Neuronal stem cell (in vitro differentiated cells): ENCODE measurements around the gene ITGA11.

ENCODE experiments used
- DNase-seq: peaks from one replicate; pipeline ENCODE4 v3.0.0-alpha.2; 2013; ENCODE audit warnings: low spot score
- H2AFZ ChIP-seq: one replicate; pipeline ENCODE4 v1.6.1; 2013; ENCODE audit warnings: mild to moderate bottlenecking, low read length, inconsistent platforms
- H2AK5ac ChIP-seq: 2 replicates; pipeline ENCODE4 v1.6.1; 2013; ENCODE audit warnings: low read depth, mild to moderate bottlenecking, inconsistent platforms, low read length, moderate library complexity, mixed read lengths
- H2BK120ac ChIP-seq: 2 replicates; pipeline ENCODE4 v1.6.1; 2013; ENCODE audit warnings: low read depth, mild to moderate bottlenecking, inconsistent platforms, low read length, moderate library complexity, mixed read lengths
- H2BK12ac ChIP-seq: one replicate; pipeline ENCODE4 v1.6.1; 2013; ENCODE audit warnings: low read length, inconsistent platforms
- H2BK15ac ChIP-seq: 2 replicates; pipeline ENCODE4 v1.6.1; 2013; ENCODE audit warnings: mild to moderate bottlenecking, low read length, inconsistent platforms, mixed read lengths
- H2BK5ac ChIP-seq: one replicate; pipeline ENCODE4 v1.6.1; 2013; ENCODE audit warnings: inconsistent platforms, mild to moderate bottlenecking, low read length, moderate library complexity
- H3K14ac ChIP-seq: one replicate; pipeline ENCODE4 v1.6.1; 2013; ENCODE audit warnings: low read length, inconsistent platforms
- H3K18ac ChIP-seq: 2 replicates; pipeline ENCODE4 v1.6.1; 2013; ENCODE audit warnings: low read length, inconsistent platforms
- H3K23ac ChIP-seq: 2 replicates; pipeline ENCODE4 v1.6.1; 2013; ENCODE audit warnings: low read depth, mild to moderate bottlenecking, mixed read lengths, low read length, inconsistent platforms; ENCODE audit not compliant: poor library complexity
- H3K27ac ChIP-seq: replicated peaks from 3 replicates; pipeline ENCODE4 v1.5.1; 2013; ENCODE audit warnings: low read length, inconsistent platforms
- H3K27me3 ChIP-seq, 3 experiments: 2 replicates each; pipeline ENCODE4 v1.6.1; 2013; ENCODE audit warnings: low read length in 3 of 3, mild to moderate bottlenecking in 2 of 3, inconsistent platforms in 1 of 3, low read depth in 1 of 3, mixed read lengths in 1 of 3, moderate library complexity in 1 of 3; ENCODE audit not compliant: control insufficient read depth in 3 of 3, insufficient read depth in 3 of 3
- H3K36me3 ChIP-seq, 2 donors: replicated peaks in 1 of 2; 2 replicates each; pipeline ENCODE4 v1.6.1; 2013; ENCODE audit warnings: low read length in 2 of 2; ENCODE audit not compliant: control insufficient read depth in 2 of 2, insufficient read depth in 2 of 2
- H3K4ac ChIP-seq: 2 replicates; pipeline ENCODE4 v1.6.1; 2013; ENCODE audit warnings: inconsistent platforms, mild to moderate bottlenecking, low read length, moderate library complexity
- H3K4me1 ChIP-seq, 2 donors: 1 replicate in 1 of 2; 2 replicates in 1 of 2; pipeline ENCODE4 v1.6.1; 2013; ENCODE audit warnings: low read length in 2 of 2, low read depth in 1 of 2; ENCODE audit not compliant: control insufficient read depth in 2 of 2, insufficient read depth in 1 of 2
- H3K4me2 ChIP-seq: one replicate; pipeline ENCODE4 v1.6.1; 2013; ENCODE audit warnings: mild to moderate bottlenecking, low read length, inconsistent platforms; ENCODE audit not compliant: insufficient read depth, poor library complexity, severe bottlenecking
- H3K4me3 ChIP-seq, 2 donors: 2 replicates each; pipeline ENCODE4 v1.5.1; 2013; ENCODE audit warnings: low read length in 2 of 2, mild to moderate bottlenecking in 2 of 2, inconsistent platforms in 1 of 2, moderate library complexity in 1 of 2
- H3K79me1 ChIP-seq: one replicate; pipeline ENCODE4 v1.6.1; 2013; ENCODE audit warnings: low read depth, mild to moderate bottlenecking, inconsistent platforms, low read length, moderate library complexity
- H3K9ac ChIP-seq: one replicate; pipeline ENCODE4 v1.6.1; 2013; ENCODE audit warnings: mild to moderate bottlenecking, low read depth, low read length, inconsistent platforms; ENCODE audit not compliant: poor library complexity
- H3K9me3 ChIP-seq, 2 donors: replicated peaks in 1 of 2; 2 replicates each; pipeline versions ENCODE3 to v1.6.1; 2013; ENCODE audit warnings: low read length in 2 of 2, mild to moderate bottlenecking in 2 of 2, inconsistent platforms in 1 of 2, low read depth in 1 of 2, mixed read lengths in 1 of 2, moderate library complexity in 1 of 2; ENCODE audit not compliant: control insufficient read depth in 2 of 2, insufficient read depth in 1 of 2
- H4K8ac ChIP-seq: one replicate; pipeline ENCODE4 v1.6.1; 2013; ENCODE audit warnings: low read depth, mild to moderate bottlenecking, inconsistent platforms, low read length, moderate library complexity
- H4K91ac ChIP-seq: one replicate; pipeline ENCODE4 v1.6.1; 2013; ENCODE audit warnings: low read length, low read depth, mild to moderate bottlenecking, inconsistent platforms; ENCODE audit not compliant: poor library complexity
- WGBS, 2 donors: extraction: QIAGEN DNeasy Blood & Tissue Kit; methylation state at CpG; one replicate each; pipeline ENCODE4 v1.1.7; 2013; ENCODE audit warnings: missing lambda C conversion rate in 2 of 2, mixed read lengths in 1 of 2; ENCODE audit not compliant: insufficient read length in 2 of 2, insufficient replicate concordance in 1 of 2; ENCODE audit errors: extremely low coverage in 2 of 2; 5-methylcytosine and 5-hydroxymethylcytosine counted together

The ITGA11 gene

GRCh38 chr15:68377766-68378165 lies 54.2 kb downstream of the ITGA11 start:
- no CpG with 5 or more reads among the region's 3 CpGs for WGBS, 2 donors
- no peak for DNase-seq
- peaks cover 4 to 13% of the 10 kb centered on the region in 2 donors for H3K4me1 ChIP-seq
- H3K23ac ChIP-seq, result no peak overlapping the region
- H2BK120ac ChIP-seq, result no peak overlapping the region
- no peak overlapping the region for H3K27ac ChIP-seq
- no peak overlapping the region for H2AFZ ChIP-seq
- no peak overlapping the region for H3K4me2 ChIP-seq
- H2BK12ac ChIP-seq, result no peak overlapping the region
- H4K8ac ChIP-seq, result no peak overlapping the region
- peak overlapping the region; percentile 49 for H2BK15ac ChIP-seq
- H3K79me1 ChIP-seq, result no peaks in the 10 kb centered on the region
- H3K9me3 ChIP-seq, result no peaks in the 10 kb centered on the region
- peak overlapping the region; percentile 38 for H4K91ac ChIP-seq
- H3K4ac ChIP-seq, result no peak overlapping the region
- H3K9ac ChIP-seq, result no peak overlapping the region
- no peak overlapping the region for H3K14ac ChIP-seq
- no peak overlapping the region for H2BK5ac ChIP-seq
- no peak overlapping the region for H2AK5ac ChIP-seq
- H3K4me3 ChIP-seq, result no peak overlapping the region
- no peaks in the 10 kb centered on the region for H3K27me3 ChIP-seq
- no peaks in the 10 kb centered on the region for H3K36me3 ChIP-seq
- peak overlapping the region; percentile 22 for H3K18ac ChIP-seq

DNA sequence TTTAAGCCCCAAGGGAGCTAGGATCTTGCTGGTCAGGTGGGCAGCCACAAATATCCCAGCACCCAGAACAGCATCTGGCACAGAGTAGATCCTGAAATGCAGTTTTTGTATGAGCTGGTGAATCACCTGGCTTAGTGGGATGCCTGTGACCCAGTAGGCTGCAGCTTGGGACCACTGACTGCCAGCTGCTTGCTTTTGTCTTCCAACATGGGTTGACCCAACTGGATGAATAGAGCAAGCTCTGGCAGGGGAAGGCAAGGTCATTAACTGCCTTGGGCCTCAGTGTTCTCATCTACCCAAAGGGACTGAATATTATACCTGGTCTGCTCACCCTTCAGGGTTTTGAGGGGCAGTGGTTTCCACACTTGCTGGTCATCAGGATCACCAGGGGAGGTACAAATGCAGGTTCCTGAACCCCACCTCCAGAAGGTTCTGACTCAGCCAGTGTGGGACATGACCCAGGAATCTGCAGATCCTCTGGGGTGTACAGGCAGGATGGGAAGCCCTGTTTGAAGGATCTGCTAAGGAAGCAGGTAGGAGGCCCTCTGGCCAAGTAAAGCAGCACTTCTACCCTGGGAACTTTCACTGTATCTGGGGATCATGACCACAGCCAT lies 55.4 kb downstream of the ITGA11 start:
- Histone ChIP-seq H3K4me2 (no peak overlapping the region), H3K36me3 (no peaks in the 10 kb centered on the region), H3K27me3 (no peaks in the 10 kb centered on the region), H3K79me1 (no peaks in the 10 kb centered on the region), H2BK120ac (no peak overlapping the region), H3K4me1 (peaks cover 4 to 13% of the 10 kb centered on the region in 2 donors), H3K4ac (no peak overlapping the region), H3K4me3 (no peak overlapping the region), H4K91ac (no peak overlapping the region), H2BK5ac (peak overlapping the region; percentile 3), H2BK12ac (no peak overlapping the region), H3K18ac (no peak overlapping the region), H3K9ac (no peak overlapping the region), H3K23ac (no peak overlapping the region), H2BK15ac (no peak overlapping the region), H3K27ac (no peak overlapping the region), H3K9me3 (no peaks in the 10 kb centered on the region), H4K8ac (no peak overlapping the region), H3K14ac (no peak overlapping the region), H2AFZ (no peak overlapping the region), H2AK5ac (no peak overlapping the region)
- no peak for DNase-seq

DNA sequence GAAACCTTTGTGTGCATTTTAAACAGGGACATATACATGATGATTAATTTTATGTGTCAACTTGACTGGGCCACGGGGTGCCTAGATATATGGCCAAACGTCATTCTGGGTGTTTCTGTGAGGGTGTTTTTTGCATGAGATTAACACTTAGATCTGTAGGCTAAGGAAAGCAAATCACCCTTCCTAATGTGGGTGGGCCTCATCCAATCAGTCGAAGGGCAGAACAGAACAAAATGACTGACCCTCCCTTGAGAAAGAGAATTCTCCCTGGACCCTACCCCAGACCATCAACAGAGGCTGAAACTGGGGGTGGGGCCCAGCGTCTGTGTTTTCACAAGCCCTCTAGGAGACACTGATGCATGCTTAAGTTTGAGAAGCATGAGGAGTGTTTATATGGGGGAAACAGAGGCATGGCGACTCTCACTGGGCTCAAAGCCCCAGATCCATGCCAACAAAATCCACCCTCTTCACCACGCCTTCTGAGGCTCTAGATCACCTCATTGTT lies 56.2 kb downstream of the ITGA11 start:
- H2AFZ ChIP-seq, result no peak overlapping the region
- no peak overlapping the region for H3K27ac ChIP-seq
- no peak overlapping the region for H3K23ac ChIP-seq
- no peak for DNase-seq
- H3K27me3 ChIP-seq, result no peaks in the 10 kb centered on the region
- H3K14ac ChIP-seq, result no peak overlapping the region
- peak overlapping the region; percentile 96 for H2BK12ac ChIP-seq
- no peak overlapping the region for H4K91ac ChIP-seq
- H2BK120ac ChIP-seq, result no peak overlapping the region
- no peaks in the 10 kb centered on the region for H3K9me3 ChIP-seq
- no peak overlapping the region for H2BK15ac ChIP-seq
- no peak overlapping the region for H4K8ac ChIP-seq
- no peak overlapping the region for H3K9ac ChIP-seq
- WGBS, 2 donors, result no CpG with 5 or more reads among the region's 6 CpGs
- H3K18ac ChIP-seq, result no peak overlapping the region
- H3K36me3 ChIP-seq, result no peaks in the 10 kb centered on the region
- H3K4me3 ChIP-seq, result no peak overlapping the region
- H3K4me1 ChIP-seq, result peaks cover 4 to 13% of the 10 kb centered on the region in 2 donors
- H3K4me2 ChIP-seq, result no peak overlapping the region
- no peak overlapping the region for H2AK5ac ChIP-seq
- H2BK5ac ChIP-seq, result no peak overlapping the region
- H3K4ac ChIP-seq, result no peak overlapping the region
- H3K79me1 ChIP-seq, result no peaks in the 10 kb centered on the region

DNA sequence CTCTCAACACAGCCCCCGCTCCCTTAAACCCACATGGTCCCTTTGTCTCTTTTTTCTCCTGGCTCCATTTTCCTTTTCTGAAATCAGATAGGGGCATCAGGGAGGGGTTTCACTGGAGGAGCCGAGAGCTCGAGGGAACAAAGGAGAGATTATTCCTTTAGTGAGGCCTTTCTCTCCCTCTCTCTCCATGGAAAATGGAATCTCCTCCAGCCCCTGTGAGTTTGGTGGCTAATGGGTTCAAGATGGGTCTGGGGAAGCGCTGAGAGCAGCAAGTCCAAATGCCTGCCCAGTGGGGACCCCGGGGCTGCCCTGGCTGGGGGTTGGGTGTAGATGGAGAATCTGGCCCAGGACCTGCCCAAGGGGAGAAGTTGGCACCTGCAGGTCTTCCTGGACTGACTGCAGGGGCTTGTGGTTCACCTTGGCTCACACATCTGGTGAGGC lies 56.8 kb downstream of the ITGA11 start:
- peak overlapping the region; percentile 57 for H3K27ac ChIP-seq
- no peak overlapping the region for H3K14ac ChIP-seq
- no peak overlapping the region for H4K8ac ChIP-seq
- H2BK120ac ChIP-seq, result peak overlapping the region; percentile 85
- peaks cover 4 to 13% of the 10 kb centered on the region in 2 donors for H3K4me1 ChIP-seq
- H4K91ac ChIP-seq, result peak overlapping the region; percentile 48
- no CpG with 5 or more reads among the region's 5 CpGs for WGBS, 2 donors
- no peak overlapping the region for H3K4me3 ChIP-seq
- peak overlapping the region; percentile 72 for H2AK5ac ChIP-seq
- H3K18ac ChIP-seq, result peak overlapping the region; percentile 95
- H2AFZ ChIP-seq, result no peak overlapping the region
- peak overlapping the region; percentile 68 for H3K4ac ChIP-seq
- peak overlapping the region; percentile 8 for H2BK5ac ChIP-seq
- H2BK15ac ChIP-seq, result no peak overlapping the region
- H3K9me3 ChIP-seq, result no peaks in the 10 kb centered on the region
- no peaks in the 10 kb centered on the region for H3K36me3 ChIP-seq
- no peak overlapping the region for H3K9ac ChIP-seq
- H3K4me2 ChIP-seq, result peak overlapping the region; percentile 21
- no peaks in the 10 kb centered on the region for H3K79me1 ChIP-seq
- H3K23ac ChIP-seq, result no peak overlapping the region
- no peaks in the 10 kb centered on the region for H3K27me3 ChIP-seq
- H2BK12ac ChIP-seq, result peak overlapping the region; percentile 96
- peak; percentile 29 for DNase-seq
